GM19438 (cell line): ENCODE results near the gene SMAP2.

Experiments used
- ATAC-seq: cut with Tn5 transposase; IDR thresholded peaks from one replicate; pipeline ENCODE4 v1.9.1; 2021; ENCODE audit warnings: low read depth; ENCODE audit not compliant: unreplicated experiment

Gene SMAP2

DNA sequence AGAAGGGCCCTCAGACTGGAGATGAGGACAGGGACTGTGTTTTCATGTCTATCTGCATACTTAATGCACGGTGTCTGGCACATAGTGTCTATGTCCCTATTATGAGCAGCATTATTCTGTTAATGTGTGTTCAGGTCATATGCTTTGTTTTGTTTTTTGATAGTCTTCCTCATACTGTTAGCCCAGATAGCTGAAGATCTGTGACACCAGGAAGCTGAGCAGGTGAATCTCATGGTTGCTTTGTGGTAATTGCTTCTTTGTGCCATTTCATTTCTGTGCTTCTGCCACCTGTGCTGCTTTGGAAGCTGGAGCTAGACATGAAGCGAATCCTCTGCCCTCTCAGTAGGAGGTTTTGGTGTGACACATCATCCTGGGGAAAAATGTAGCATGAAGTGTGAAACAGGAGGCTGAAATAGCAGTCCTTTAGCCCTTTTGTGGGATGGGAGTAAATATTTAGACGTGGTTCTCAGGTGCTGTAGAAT lies 15.8 kb downstream of the SMAP2 start:
- ATAC-seq: no peak

DNA sequence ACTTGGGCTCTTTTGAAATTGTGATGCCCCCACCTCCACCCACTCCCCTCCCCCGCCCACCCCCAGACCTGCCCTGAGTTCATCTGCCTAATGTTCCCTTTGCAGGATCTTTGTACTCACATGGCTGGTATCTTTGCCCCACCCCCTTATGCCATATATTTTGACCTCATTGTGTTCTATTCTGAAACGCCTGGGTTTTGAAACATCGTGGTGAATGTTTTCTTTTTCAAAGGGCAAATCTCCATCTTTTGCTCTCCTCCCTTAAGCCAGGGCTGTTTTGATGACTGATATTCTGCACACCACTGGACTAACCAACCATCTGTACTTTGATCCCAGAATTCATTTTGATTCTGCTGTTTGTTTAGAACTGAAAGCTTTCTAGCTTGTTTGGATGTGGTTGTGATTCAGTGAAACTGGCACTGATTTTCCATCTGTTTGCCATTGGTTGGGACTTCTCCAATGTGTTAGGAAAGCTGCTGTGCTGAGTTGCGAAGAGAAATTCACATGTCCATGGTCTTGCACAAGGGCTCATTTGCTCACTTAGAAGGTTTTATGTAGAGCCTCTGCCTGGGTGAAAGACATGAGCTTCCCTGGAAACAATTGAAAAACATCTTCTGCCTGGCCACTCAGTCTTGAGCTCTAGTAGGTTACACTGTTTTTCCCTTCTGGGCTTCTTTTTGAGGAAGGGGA lies 16.5 kb downstream of the SMAP2 start:
- ATAC-seq: no peak

DNA sequence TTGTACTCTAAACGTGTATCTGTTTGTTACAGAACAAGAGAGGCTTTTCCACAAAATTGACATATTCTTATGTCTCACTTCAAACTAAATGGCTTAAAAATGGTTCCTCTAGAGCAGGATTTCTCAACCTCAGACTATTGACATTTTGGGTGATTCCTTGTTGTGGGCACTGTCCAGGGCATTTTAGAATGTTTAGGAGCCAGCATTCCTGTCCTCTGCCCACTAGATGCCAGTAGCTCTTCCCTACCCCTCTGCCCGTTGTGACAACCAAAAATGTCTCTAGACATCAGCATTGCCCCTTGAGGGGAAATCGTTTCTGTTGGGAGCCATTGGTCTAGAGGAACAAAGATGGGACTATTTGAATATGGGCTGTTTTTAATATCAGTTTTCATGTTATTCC lies 17.3 kb downstream of the SMAP2 start:
- no peak for ATAC-seq

DNA sequence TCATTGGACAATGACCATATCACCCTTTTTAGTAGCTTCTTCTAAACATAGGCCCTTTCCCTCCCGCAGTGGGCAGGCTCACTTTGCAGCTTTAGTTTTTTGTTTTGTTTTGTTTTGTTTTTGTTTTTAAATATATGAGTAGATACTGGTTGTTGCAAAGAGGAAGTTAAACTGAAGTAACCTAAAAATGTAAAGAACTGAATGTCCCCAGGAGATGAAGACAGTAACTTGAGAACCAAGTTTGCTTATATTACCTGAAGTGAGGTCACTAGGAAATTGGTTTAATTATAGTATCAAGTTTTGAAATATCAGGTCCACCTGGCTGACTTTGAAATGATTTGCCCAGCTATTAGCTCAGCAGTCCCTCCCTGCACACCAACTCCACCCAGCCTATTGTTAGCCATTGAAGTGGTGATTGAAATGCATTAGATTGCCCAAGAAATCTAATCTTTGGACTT lies 18.2 kb downstream of the SMAP2 start:
- ATAC-seq: no peak

DNA sequence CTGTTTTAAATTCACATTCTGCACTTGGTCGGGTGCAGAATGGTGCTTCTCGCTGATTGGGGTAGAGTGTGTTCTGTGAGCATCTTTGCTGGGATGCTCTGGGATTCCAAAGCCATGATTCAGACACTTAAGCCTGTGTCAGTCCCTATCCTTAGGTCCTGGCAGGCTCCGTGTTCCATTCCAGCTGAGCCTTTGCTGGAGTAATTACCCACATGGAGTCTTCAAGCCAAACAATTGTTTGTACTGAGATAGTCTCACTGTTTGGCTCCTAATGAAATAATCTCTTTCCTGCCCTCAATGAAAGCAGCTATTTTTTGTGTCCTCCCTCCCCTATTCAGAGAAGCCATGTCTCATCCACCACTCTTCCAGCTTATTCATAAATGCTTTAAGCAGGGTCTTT lies 18.7 kb downstream of the SMAP2 start:
- no peak for ATAC-seq

- no peak for ATAC-seq
Observed at GRCh38 chr1:40393173-40393572, 19.6 kb downstream of the SMAP2 start.

DNA sequence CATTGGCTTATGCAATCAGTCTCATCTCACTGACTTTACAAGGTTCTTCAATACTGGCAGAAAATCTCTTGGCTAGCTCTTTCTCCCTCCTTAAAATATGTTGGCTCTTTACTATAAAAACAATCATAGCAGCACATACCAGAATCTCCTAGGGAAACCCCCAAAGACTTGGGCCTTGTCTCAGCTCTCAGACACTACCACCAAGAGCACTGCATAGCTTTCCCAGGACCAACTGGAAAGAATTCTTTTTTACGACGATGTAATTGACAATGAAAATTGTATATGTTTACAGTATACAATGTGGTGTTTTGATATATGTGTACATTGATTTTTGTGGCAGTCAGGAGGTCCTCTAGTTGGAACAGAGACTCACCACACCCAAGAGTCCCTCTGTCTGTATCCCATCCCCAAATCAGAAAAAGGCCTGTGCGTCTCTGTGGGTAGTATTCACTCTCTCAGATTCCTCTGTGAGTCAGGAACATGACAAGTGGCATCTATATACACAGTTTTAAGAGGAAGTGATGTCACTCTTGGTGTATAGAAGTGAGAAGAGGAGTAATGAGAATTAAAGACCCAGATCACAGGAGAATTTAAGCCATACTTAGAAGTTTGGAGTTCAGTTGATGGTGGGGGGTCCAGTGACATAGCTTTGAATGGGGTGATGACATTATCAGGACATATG lies 21.1 kb downstream of the SMAP2 start:
- no peak for ATAC-seq

DNA sequence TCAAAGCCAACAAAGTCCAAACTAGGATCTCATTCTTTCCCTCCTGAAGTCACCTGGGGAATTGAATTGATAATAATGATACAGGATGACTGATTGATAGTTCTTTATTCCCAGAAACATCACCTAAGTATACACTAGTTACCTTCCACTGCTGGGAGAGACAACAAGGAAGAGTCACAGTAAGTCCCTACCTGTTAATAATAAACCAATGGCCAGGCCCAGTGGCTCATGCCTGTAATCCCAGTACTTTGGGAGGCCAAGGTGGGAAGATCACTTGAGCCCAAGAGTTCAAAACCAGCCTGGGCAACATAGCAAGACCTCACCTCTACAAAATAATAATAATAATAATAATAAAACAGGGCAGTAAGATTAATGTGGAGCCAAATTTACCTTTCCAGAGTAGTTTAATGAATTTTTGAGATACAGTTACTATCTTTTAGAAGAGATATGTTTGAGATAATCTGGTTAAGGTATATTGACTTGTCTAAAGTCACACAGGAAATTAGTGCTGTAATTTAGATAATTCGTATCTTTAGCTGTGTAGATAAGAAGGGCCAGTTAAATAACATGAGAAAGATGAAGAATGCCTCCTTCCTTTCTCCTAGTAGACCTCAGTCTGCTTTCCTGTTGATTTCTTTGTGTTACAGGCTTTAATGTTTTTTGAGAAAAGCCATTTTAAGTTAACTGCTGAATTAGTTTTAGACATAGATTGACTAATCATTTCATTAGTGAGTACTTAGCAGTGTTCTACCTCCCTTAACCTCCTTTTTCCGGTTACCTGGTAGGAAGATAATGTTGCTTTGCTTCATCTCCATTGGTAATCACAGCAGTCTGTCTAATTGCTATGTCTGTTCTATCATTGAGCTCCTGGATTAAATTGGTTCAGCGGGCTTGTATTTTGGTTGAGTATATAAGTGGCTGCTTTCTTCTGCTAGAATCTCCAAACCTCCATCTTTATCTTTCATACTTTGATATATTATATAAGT lies 22.0 kb downstream of the SMAP2 start:
- no peak for ATAC-seq

GRCh38 chr1:40396420-40396819 lies 22.9 kb downstream of the SMAP2 start:
- no peak for ATAC-seq

DNA sequence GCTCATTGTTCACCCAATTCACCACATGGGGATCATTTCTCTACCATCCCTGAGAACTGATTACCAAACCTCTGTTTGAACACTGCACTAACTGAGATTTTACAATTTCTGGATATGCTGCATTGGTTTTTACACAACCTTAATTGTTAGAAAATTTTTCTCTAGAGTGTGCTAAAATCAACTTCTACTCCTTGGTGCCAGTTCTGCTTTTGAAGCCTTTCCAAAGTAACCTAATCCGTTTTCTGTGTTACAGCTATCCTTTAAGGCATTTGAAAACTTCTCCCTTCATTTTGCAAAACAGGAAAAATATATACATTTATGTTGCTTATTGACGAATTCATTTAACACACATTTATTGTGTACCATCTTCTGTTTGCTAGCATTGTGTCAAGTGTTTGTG lies 23.7 kb downstream of the SMAP2 start:
- ATAC-seq: no peak

- ATAC-seq: no peak
Observed at GRCh38 chr1:40399984-40400704, 26.6 kb downstream of the SMAP2 start.

DNA sequence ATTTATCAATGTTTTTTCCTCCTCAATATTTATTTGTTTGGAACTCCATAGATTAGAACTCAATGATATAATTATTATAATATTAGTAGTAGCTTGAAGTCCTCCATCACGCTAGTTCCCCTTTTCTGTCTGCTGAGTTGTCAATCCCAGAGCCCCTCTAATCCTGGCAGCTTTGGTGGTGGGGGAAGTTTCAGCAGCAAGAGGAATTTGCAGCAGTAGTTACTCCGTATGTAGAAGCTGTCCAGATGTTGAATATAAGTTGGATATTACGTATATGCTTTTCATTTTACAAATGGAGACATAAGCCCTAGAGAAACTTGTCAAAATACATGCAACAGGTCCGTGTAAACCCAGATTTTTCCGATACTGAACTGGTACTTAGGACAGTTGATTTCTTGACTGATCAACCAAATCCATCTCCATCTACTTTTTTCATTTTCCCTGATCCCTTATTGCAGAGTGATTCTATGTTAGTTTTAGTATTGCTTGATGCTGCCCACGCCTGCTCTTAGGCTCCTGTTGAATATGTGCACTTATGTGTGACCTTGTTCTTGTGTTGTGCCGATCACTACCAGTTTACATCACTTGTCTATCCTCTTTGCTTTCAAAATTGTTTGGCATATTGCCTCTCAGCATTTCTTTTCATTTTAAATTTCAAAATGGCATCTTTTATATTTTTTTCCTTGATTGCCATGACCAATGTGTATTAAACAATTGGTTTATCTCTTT lies 28.1 kb downstream of the SMAP2 start:
- no peak for ATAC-seq

DNA sequence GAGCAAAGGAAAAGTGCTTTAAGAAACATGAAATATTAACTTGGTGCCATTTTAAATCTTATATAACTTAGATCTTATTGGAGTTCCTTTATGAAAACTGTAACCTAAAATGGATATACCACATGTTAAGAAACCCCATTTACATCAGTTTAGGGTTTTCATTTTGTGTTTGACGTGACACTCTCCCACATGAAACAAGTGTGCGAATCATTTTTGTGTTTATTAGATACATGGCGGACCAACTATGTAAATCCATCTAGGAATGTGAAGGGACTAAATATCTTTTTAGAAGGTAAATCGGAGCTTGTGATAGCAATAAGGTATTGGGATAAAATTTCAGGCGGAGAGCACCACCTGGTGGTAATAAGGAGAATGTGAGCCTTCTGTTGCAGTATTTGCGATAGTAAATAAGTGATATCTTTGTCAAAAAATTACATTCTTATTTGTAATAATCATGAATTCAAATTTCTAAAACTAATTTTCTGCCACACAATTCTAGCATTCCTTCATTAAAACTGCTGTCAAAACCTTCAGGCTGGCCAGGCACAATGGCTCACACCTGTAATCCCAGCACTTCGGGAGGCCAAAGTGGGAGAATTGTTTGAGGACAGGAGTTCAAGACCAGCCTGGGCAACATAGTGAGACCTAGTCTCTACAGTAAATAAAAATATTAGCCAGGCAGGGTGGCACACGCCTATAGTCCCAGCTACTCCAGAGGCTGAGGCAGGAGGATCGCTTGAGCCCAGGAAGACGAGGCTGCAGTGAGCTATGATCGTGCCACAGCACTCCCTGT lies 31.3 kb downstream of the SMAP2 start:
- ATAC-seq: no peak

- no peak for ATAC-seq
Observed at GRCh38 chr1:40405812-40406211, 32.3 kb downstream of the SMAP2 start.

DNA sequence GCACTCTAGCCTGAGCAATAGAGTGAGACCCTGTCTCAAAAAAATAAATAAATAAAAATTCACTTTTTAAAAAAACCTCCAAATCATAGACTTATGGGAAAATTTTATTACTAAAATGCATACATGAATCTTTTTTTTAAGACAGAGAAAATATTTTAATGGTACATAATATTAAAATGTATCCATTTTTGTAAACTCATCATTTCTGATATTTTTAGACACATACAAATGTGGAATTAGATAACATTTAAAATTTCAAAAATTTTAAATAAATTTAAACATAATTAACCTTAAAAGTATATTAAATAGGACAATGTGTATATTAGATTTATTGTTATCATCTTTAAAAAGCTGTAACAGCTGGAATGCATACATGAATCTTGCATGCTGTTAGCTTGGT lies 33.9 kb downstream of the SMAP2 start:
- ATAC-seq: no peak

DNA sequence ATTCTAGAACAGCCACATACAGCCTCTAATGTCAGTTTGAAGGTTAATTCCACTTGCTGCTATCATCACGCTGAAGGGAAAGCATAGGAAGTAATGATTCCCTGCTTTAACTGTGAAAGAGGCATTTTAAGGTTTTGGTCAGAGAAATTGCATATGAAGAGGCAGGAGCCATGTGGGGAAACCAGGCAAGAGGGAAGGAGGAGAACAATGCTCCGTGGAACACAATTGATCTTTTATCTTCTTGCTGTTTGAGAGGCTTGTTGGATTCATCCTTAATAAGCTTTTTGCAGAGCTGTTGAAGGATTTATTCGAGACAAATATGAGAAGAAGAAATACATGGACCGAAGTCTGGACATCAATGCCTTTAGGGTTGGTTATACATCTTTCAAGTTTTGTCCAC lies 35.9 kb downstream of the SMAP2 start:
- ATAC-seq: no peak

DNA sequence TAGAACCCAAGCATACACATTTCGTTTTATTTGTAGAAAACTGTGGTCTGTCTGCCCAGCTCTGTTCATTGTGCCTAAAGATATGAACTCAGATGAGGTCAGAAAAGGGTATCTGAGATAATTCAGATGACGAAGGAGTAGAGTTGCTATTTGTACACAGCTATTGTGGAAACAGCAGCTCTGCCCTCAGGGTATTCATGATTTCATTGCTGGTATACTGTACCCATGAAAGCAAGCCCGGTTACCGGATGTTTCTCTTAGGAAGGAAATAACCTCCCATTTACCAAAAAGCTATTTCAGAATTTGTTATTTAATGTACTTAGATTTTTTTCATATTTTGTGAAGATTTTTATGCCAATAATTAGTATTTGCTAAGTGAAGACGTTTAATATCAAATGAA lies 37.8 kb downstream of the SMAP2 start:
- no peak for ATAC-seq

- no peak for ATAC-seq
Observed at GRCh38 chr1:40411843-40412242, 38.3 kb downstream of the SMAP2 start.
